Measurements from ENCODE around the gene FAM184A.

GRCh38 chr6:119035459-119035858 is 43.0 kb downstream of the FAM184A start:
- TF ChIP-seq CTCF (IDR thresholded peaks at IDR 0.05): no peak
- TF ChIP-seq POLR2AphosphoS5 (IDR thresholded peaks at IDR 0.05): no peak
